ENCODE results near the gene MMP17.
"Not testable (repeated sequence)": the region's sequence is repeated elsewhere in the genome, so short reads cannot be mapped to it uniquely, and the experiment has no call there.

The MMP17 gene

GRCh38 chr12:131800594-131801135 lies 27.5 kb upstream of the MMP17 start:
- DNase-seq = no peak

- DNase-seq = no peak
Observed at GRCh38 chr12:131801254-131801866, 26.8 kb upstream of the MMP17 start.

GRCh38 chr12:131803961-131804521 lies 24.2 kb upstream of the MMP17 start:
- no peak for DNase-seq

DNA sequence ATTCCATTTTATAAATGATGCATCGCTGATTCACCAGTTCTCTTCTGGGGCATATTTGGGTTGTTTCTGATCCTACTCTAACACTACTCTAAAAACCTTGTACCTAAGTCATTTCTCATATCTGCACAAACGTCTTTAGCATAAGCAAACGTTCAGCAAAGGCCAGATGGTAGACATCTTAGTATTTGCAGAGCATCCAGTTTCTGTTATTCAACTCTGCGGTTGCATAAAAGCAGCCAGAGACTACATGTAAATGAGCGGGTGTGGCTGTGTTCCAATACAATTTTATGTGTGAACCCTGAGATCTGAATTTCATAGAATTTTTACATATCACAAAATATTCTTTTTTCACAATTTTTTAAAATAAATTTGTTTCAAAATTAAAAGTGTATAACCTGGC lies 22.8 kb upstream of the MMP17 start:
- DNase-seq = peak; percentile 11

- DNase-seq = no peak
Observed at GRCh38 chr12:131806674-131807073, 21.5 kb upstream of the MMP17 start.

- DNase-seq = no peak
Observed at GRCh38 chr12:131808744-131809371, 19.3 kb upstream of the MMP17 start.

- not testable (repeated sequence) for DNase-seq
Observed at GRCh38 chr12:131809476-131810254, 18.5 kb upstream of the MMP17 start.

- no peak for DNase-seq
Observed at GRCh38 chr12:131810726-131811125, 17.5 kb upstream of the MMP17 start.

- DNase-seq = no peak
Observed at GRCh38 chr12:131815131-131815530, 13.1 kb upstream of the MMP17 start.

DNA sequence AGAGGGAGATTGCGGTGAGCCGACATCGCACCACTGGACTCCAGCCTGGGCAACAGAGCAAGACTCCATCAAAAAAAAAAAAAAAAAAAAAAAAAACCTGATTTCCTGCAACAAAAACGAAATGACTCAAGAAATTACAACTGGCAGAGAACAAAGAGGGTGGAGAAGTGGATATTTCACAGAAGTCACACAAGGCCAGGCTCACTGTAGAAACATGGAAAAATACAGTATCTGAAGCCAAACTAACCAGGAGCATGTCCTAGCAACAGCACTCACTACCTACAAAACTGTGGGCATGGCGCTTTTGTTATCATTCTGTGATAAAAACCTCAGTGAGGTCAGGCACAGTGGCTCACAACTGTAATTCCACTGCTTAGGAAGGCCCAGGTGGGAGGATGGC lies 11.7 kb upstream of the MMP17 start:
- no peak for DNase-seq

DNA sequence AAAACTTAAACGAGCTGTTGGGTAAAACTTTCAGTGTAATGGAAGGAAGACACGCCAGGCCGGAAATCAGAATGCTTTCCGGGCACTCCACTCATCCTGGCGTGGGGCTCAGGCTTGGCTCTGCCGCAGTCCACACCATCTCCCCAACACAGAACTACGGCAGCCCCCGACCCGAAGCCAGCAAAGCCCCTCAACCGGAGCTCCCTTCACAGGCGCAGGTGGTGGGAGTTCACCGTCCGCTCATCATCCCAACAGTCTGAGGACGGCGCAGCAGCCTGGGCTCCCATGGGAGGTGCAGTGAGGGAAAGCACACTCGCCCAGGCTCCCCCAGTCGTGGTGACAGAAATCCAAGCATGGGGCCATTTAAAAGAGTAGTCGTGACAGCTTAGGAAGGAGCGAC lies 11.0 kb upstream of the MMP17 start:
- no peak for DNase-seq

GRCh38 chr12:131818821-131819585 lies 9.2 kb upstream of the MMP17 start:
- DNase-seq = no peak

- DNase-seq = no peak
Observed at GRCh38 chr12:131824450-131824849, 3.7 kb upstream of the MMP17 start.

- no peak for DNase-seq
Observed at GRCh38 chr12:131825146-131825892, 2.9 kb upstream of the MMP17 start.

DNA sequence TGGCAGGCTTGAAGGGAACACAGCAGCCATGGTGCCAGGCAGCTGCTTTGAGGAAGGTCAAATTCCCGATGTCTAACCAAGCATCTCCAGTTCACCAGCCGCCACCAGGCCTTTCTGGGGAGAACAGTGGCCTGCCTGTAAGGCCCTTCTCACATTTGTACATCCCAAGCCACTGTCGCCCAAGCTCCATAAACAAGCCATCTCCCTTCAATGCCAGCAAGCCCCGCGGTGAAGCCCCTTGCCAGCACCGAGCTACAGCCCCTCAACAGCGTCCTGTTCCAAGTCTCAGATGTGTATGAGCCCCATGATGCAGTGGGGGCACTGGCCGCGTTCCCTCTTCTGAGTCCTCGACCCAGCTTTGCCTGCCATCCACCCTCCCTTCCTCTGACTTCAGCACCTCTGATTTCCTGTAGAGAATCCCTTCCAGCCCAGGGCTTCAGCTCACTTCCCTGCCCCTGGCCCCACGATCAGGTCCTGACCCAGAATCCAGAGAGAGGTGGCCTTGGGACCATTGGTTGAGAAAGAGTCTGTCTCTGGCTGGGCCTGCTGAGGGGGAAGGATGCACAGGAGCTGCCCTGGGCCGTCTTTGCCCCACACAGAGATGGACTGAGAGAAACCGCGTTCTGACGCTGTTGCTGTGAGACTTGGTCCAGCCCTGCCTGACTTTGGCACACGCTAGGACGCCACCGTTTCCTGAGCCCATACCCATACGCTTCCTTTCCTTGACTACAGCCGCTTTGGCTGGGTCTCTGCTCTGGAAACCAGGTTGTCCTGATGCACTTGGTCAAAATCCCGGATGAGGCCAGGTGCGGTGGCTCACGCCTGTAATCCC lies 1.9 kb upstream of the MMP17 start:
- no peak for DNase-seq

DNA sequence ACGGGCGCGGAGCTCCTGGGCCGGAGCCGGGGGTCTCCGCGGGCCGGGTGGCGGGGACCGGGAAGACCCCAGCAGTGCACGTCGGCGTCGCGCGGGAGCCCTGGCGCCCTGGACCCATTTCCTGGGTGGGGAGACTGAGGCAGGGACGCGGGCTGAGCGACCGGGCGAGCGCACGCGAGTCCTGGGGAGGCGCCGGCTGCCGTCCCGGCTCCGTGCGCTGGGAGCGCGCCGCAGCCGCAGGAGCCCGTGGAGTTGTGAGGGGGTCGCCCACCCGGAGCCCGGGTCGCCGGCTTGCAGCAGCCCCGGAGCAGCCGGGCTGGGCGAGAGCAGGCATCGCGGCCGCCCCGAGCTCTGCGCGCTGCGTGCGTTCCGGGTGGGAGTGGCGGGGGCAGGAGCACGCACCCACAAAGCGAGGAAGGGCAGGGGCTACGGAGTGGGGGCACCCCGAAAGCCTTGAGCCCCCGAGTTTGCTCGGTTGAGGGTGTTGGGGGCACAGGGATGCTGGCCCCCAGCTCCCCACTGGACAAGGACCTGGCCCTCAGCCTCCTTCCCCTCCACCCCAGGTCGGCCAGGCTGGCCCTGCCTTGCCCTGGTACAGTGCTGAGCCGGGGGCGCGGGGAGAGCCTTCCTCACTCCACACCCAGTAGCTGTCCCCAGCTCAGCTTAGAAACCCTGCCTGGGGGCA lies 620 bp downstream of the MMP17 start:
- no peak for DNase-seq

- DNase-seq = no peak
Observed at GRCh38 chr12:131829356-131829747, 1.2 kb downstream of the MMP17 start.

- no peak for DNase-seq
Observed at GRCh38 chr12:131829791-131830334, 1.7 kb downstream of the MMP17 start.

- peak; percentile 65 for DNase-seq
Observed at GRCh38 chr12:131830335-131830913, 2.2 kb downstream of the MMP17 start.

Data from NCI-H2029 (cell line).